ENCODE data around the gene SRD5A1.

DNA sequence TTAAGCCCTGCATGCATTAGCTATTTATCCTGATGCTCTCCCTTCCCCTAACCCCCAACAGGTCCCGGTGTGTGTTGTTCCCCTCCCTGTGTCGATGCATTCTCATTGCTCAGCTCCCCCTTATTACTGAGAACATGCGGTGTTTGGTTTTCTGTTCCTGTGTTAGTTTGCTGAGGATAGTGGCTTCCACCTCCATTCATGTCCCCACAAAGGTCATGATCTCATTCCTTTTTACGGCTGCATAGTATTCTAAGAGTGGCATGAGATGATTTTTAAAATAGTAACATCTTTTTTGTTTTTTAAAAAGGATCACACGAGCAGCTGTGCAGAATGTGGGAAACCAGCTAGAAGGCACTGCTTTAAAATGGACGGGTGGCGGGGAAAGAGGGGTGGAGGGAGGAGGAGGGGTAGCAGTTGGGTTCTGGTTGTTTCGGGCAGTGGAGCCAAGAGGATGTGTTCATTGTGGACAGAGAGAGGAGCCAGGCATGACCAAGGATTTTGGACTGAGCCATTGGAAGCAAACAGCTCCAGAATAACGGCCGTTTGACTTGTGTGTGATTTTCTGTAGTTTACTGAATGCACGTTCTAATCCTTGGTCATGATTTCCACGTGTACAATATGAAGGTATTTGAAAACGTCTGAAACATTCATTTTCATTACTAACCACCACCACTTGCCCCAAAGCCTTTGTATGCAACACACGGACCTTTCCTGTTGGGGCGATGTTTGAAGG is 78.3 kb downstream of the SRD5A1 start:
- TF ChIP-seq, protein P1, sequence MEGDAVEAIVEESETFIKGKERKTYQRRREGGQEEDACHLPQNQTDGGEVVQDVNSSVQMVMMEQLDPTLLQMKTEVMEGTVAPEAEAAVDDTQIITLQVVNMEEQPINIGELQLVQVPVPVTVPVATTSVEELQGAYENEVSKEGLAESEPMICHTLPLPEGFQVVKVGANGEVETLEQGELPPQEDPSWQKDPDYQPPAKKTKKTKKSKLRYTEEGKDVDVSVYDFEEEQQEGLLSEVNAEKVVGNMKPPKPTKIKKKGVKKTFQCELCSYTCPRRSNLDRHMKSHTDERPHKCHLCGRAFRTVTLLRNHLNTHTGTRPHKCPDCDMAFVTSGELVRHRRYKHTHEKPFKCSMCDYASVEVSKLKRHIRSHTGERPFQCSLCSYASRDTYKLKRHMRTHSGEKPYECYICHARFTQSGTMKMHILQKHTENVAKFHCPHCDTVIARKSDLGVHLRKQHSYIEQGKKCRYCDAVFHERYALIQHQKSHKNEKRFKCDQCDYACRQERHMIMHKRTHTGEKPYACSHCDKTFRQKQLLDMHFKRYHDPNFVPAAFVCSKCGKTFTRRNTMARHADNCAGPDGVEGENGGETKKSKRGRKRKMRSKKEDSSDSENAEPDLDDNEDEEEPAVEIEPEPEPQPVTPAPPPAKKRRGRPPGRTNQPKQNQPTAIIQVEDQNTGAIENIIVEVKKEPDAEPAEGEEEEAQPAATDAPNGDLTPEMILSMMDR (IDR thresholded peaks at IDR 0.05): no peak
- TF ChIP-seq POLR2A (IDR thresholded peaks at IDR 0.05): no peak
